IMR-90 (cell line): ENCODE measurements around the gene CTSF. TPM values are rescaled to one million over a fixed set of nuclear protein-coding genes. Genes with fewer than 3 reads are reported as not detected.

ENCODE experiments used
- ATAC-seq: fragments of 200-7000 bp; cut with Tn5 transposase; 2 replicates; pipeline ENCODE4 v1.9.1; 2020; ENCODE audit warnings: low read depth, mild to moderate bottlenecking, moderate library complexity
- BruUV-seq: library from RNA; stranded (reverse); fragments of 400-500 nt; replicated peaks from 2 replicates; lab custom pipeline; 2021; lab: Mats Ljungman, UMichigan
- CTCF ChIA-PET: fragments of 300-600 bp; formaldehyde crosslinking; extraction: SDS; loops from one replicate; lab custom pipeline; 2021; ENCODE audit warnings: antibody characterized with exemption; lab: Yijun Ruan, JAX
- POLR2A ChIA-PET: fragments of 300-600 bp; sonication (Branson Sonifier 250); formaldehyde crosslinking; loops from one replicate; lab custom pipeline; 2022; ENCODE audit warnings: antibody characterized with exemption; ENCODE audit not compliant: unreplicated experiment; lab: Charles Lee
- DNase-seq: peaks from one replicate; pipeline ENCODE4 v3.0.0; 2013
- H2AFZ ChIP-seq: replicated peaks from 2 replicates; pipeline ENCODE3; 2013; ENCODE audit warnings: low read length, mild to moderate bottlenecking; ENCODE audit not compliant: poor library complexity
- H2AK5ac ChIP-seq: 2 replicates; pipeline ENCODE4 v1.6.1; 2013; ENCODE audit warnings: low read depth, low read length, inconsistent platforms
- H2AK9ac ChIP-seq: replicated peaks from 2 replicates; pipeline ENCODE3; 2013; ENCODE audit warnings: mild to moderate bottlenecking, low read depth, low read length, moderate library complexity; ENCODE audit not compliant: poor library complexity
- H2BK120ac ChIP-seq: 2 replicates; pipeline ENCODE4 v1.6.1; 2013; ENCODE audit warnings: low read depth, low read length, inconsistent platforms
- H2BK15ac ChIP-seq: 3 replicates; pipeline ENCODE4 v1.6.1; 2013; ENCODE audit warnings: low read depth, low read length, inconsistent platforms
- H2BK20ac ChIP-seq: 2 replicates; pipeline ENCODE4 v1.6.1; 2013; ENCODE audit warnings: low read depth, mild to moderate bottlenecking, inconsistent platforms, low read length, moderate library complexity
- H2BK5ac ChIP-seq: 2 replicates; pipeline ENCODE4 v1.6.1; 2013; ENCODE audit warnings: mild to moderate bottlenecking, low read depth, low read length, inconsistent platforms; ENCODE audit not compliant: poor library complexity, severe bottlenecking
- H3K14ac ChIP-seq: replicated peaks from 2 replicates; pipeline ENCODE4 v1.6.1; 2013; ENCODE audit warnings: low read depth, low read length, inconsistent platforms
- H3K18ac ChIP-seq: 2 replicates; pipeline ENCODE4 v1.6.1; 2013; ENCODE audit warnings: low read depth, low read length, control low read depth
- H3K23ac ChIP-seq: 2 replicates; pipeline ENCODE4 v1.6.1; 2013; ENCODE audit warnings: low read depth, low read length, inconsistent platforms
- H3K27ac ChIP-seq: 2 replicates; pipeline ENCODE4 v1.5.1; 2013; ENCODE audit warnings: mild to moderate bottlenecking, control low read depth, low read length; ENCODE audit not compliant: insufficient read depth
- H3K27me3 ChIP-seq: 2 replicates; pipeline ENCODE4 v1.6.1; 2013; ENCODE audit warnings: low read length; ENCODE audit not compliant: control insufficient read depth, insufficient read depth
- H3K36me3 ChIP-seq: 2 replicates; pipeline ENCODE4 v1.6.1; 2013; ENCODE audit warnings: low read length, mixed read lengths; ENCODE audit not compliant: control insufficient read depth, insufficient read depth
- H3K4ac ChIP-seq: 2 replicates; pipeline ENCODE4 v1.6.1; 2013; ENCODE audit warnings: low read depth, low read length, inconsistent platforms
- H3K4me1 ChIP-seq: 2 replicates; pipeline ENCODE4 v1.6.1; 2013; ENCODE audit warnings: low read length, mixed read lengths; ENCODE audit not compliant: control insufficient read depth, insufficient read depth
- H3K4me2 ChIP-seq: 2 replicates; pipeline ENCODE4 v1.6.1; 2013; ENCODE audit warnings: low read depth, mild to moderate bottlenecking, control low read depth, low read length, moderate library complexity
- H3K4me3 ChIP-seq: 2 replicates; pipeline ENCODE4 v1.5.1; 2013; ENCODE audit warnings: low read depth, mild to moderate bottlenecking, control low read depth, low read length, moderate library complexity; ENCODE audit not compliant: insufficient read depth
- H3K56ac ChIP-seq: 2 replicates; pipeline ENCODE4 v1.6.1; 2013; ENCODE audit warnings: low read length, inconsistent platforms; ENCODE audit not compliant: insufficient read depth; ENCODE audit errors: extremely low read depth
- H3K79me1 ChIP-seq, 2 experiments: 2 replicates each; pipeline ENCODE4 v1.6.1; 2013; ENCODE audit warnings: low read length in 2 of 2, inconsistent platforms in 1 of 2, low read depth in 1 of 2
- H3K9ac ChIP-seq: 2 replicates; pipeline ENCODE4 v1.6.1; 2013; ENCODE audit warnings: low read depth, low read length, control low read depth
- H3K9me1 ChIP-seq: 2 replicates; pipeline ENCODE4 v1.6.1; 2013; ENCODE audit warnings: low read length, inconsistent platforms; ENCODE audit not compliant: insufficient read depth
- H3K9me3 ChIP-seq: 2 replicates; pipeline ENCODE4 v1.6.1; 2013; ENCODE audit warnings: low read length; ENCODE audit not compliant: control insufficient read depth, insufficient read depth
- H4K20me1 ChIP-seq: 2 replicates; pipeline ENCODE4 v1.6.1; 2013; ENCODE audit warnings: low read length, inconsistent platforms; ENCODE audit not compliant: insufficient read depth
- H4K5ac ChIP-seq: 2 replicates; pipeline ENCODE4 v1.6.1; 2013; ENCODE audit warnings: mild to moderate bottlenecking, low read depth, low read length, control low read depth
- H4K8ac ChIP-seq, 2 experiments: 2 replicates each; pipeline ENCODE4 v1.6.1; 2013; ENCODE audit warnings: low read depth in 2 of 2, low read length in 2 of 2, control low read depth in 1 of 2, inconsistent platforms in 1 of 2
- H4K91ac ChIP-seq: 2 replicates; pipeline ENCODE4 v1.6.1; 2013; ENCODE audit warnings: low read depth, low read length, inconsistent platforms; ENCODE audit not compliant: insufficient read depth
- CEBPB ChIP-seq: IDR thresholded peaks from 2 replicates; pipeline ENCODE4 v1.6.1; 2012; ENCODE audit warnings: low read depth, low read length, improper control_type of control experiment
- CTCF ChIP-seq: conservative IDR thresholded peaks from 2 replicates; pipeline ENCODE4 v1.5.1; 2012; ENCODE audit warnings: mild to moderate bottlenecking, low read depth, low read length, improper control_type of control experiment
- ELK1 ChIP-seq: fragments of 150-350 bp; IDR thresholded peaks from 2 replicates; pipeline ENCODE4 v1.6.1; 2016; ENCODE audit warnings: low read depth, mild to moderate bottlenecking, low read length, moderate library complexity, borderline replicate concordance
- FOS ChIP-seq: fragments of 150-350 bp; IDR thresholded peaks from 2 replicates; pipeline ENCODE4 v1.6.1; 2016; ENCODE audit warnings: low read depth, low read length
- MAZ ChIP-seq: IDR thresholded peaks from 2 replicates; pipeline ENCODE4 v1.6.1; 2012; ENCODE audit warnings: low read depth, mild to moderate bottlenecking, low read length, improper control_type of control experiment, moderate library complexity, borderline replicate concordance
- MXI1 ChIP-seq: IDR thresholded peaks from 2 replicates; pipeline ENCODE4 v1.6.1; 2012; ENCODE audit warnings: low read depth, mild to moderate bottlenecking, low read length, moderate library complexity, borderline replicate concordance
- NFE2L2 ChIP-seq: fragments of 150-350 bp; IDR thresholded peaks from 2 replicates; pipeline ENCODE4 v1.6.1; 2016; ENCODE audit warnings: low read depth, mild to moderate bottlenecking, low read length
- POLR2A ChIP-seq: IDR thresholded peaks from 2 replicates; pipeline ENCODE4 v1.6.1; 2012; ENCODE audit warnings: mild to moderate bottlenecking, low read depth, low read length
- RAD21 ChIP-seq: IDR thresholded peaks from 2 replicates; pipeline ENCODE4 v1.6.1; 2012; ENCODE audit warnings: low read length, improper control_type of control experiment
- RFX5 ChIP-seq: IDR thresholded peaks from 2 replicates; pipeline ENCODE4 v1.8.0; 2012; ENCODE audit warnings: low read depth, mild to moderate bottlenecking, low read length, moderate library complexity
- USF2 ChIP-seq: fragments of 150-350 bp; IDR thresholded peaks from 2 replicates; pipeline ENCODE4 v1.6.1; 2017; ENCODE audit warnings: mild to moderate bottlenecking, antibody characterized with exemption, low read length, low read depth
- WGBS, 2 experiments: methylation state at CpG; one replicate each; pipeline versions ENCODE4 v1.1.5 to v1.1.7; 2013; ENCODE audit warnings: missing lambda C conversion rate in 2 of 2; ENCODE audit not compliant: insufficient read length in 1 of 2; ENCODE audit errors: extremely low coverage in 2 of 2; 5-methylcytosine and 5-hydroxymethylcytosine counted together
- dilution Hi-C: fragments of 300-500 bp; cut with HindIII; formaldehyde crosslinking; loops from one replicate; pipeline ENCODE4 v1.14.3; 2018; ENCODE audit warnings: low sequenced_read_pairs; ENCODE audit not compliant: unreplicated experiment
- in situ Hi-C: fragments of 300-500 bp; cut with MboI; formaldehyde crosslinking; loops from 3 replicates; pipeline ENCODE4 v1.14.3; 2019; ENCODE audit warnings: low sequenced_read_pairs, inconsistent platforms, mixed read lengths
- intact Hi-C: fragments of 100-400 bp; cut with micrococcal nuclease; formaldehyde crosslinking; loops from 2 replicates; pipeline ENCODE4 v1.10.0; 2022
- polyA plus RNA-seq, 3 experiments: library from polyadenylated mRNA; depleted of rRNA; stranded (reverse); fragments of >200 nt; gene quantifications; 2 replicates each; pipeline ENCODE4 v1.2.3, GENCODE V29; 2012; ENCODE audit warnings: low replicate concordance in 1 of 3
- total RNA-seq: library from RNA; depleted of rRNA; stranded (reverse); fragments of >200 nt; gene quantifications from 2 replicates; pipeline ENCODE4 v1.2.3, GENCODE V29; 2012

CTSF gene
- total and polyA plus RNA-seq, 2 of the 4 experiments (the other 2 are of a cell fraction) = 4.1 to 16.0 TPM

GRCh38 chr11:66586136-66586535 lies 17.7 kb upstream of the CTSF start:
- H2AK5ac ChIP-seq = no peak overlapping the region
- no peaks in the 10 kb centered on the region for H3K36me3 ChIP-seq
- in situ Hi-C loops = no loop called here
- H3K14ac ChIP-seq = no peak overlapping the region
- no peak overlapping the region for H2BK120ac ChIP-seq
- dilution Hi-C loops = no loop called here
- ChIA-PET POLR2A (no interaction called here), CTCF (no interaction called here)
- H3K9me3 ChIP-seq = 0 out of 2 replicates have a peak, but pooled peaks cover 2% of the 10 kb centered on the region
- H3K4me1 ChIP-seq = no peaks in the 10 kb centered on the region
- H3K4ac ChIP-seq = no peak overlapping the region
- H2AK9ac ChIP-seq = no peak overlapping the region
- intact Hi-C loops = no loop called here
- H3K79me1 ChIP-seq = no peaks in the 10 kb centered on the region
- H3K27me3 ChIP-seq = peaks cover 4% of the 10 kb centered on the region; the same call in 1 of the 2 replicates
- H3K9ac ChIP-seq = no peak overlapping the region
- H3K56ac ChIP-seq = no peak overlapping the region
- TF ChIP-seq USF2 (no peak), RAD21 (no peak), ELK1 (no peak), POLR2A (no peak), MXI1 (no peak), RFX5 (no peak), CEBPB (no peak), FOS (no peak), NFE2L2 (no peak), MAZ (no peak), CTCF (no peak)
- no peak overlapping the region for H4K5ac ChIP-seq
- WGBS, 2 experiments = 33% methylated on average over 1 of the region's 2 CpGs; no CpG with 5 or more reads in 1 of the 2 experiments
- no peak overlapping the region for H3K4me3 ChIP-seq
- no peak for DNase-seq
- no peak overlapping the region for H4K91ac ChIP-seq
- no peak overlapping the region for H2BK20ac ChIP-seq
- H2BK5ac ChIP-seq = no peak overlapping the region
- no peaks in the 10 kb centered on the region for H4K20me1 ChIP-seq
- no peak overlapping the region for H3K18ac ChIP-seq
- no peak overlapping the region for H3K23ac ChIP-seq
- no peak overlapping the region for H3K4me2 ChIP-seq
- ATAC-seq = no peak
- BruUV-seq = no TSS peak
- H2BK15ac ChIP-seq = no peak overlapping the region
- H3K9me1 ChIP-seq = no peaks in the 10 kb centered on the region
- H4K8ac ChIP-seq = no peak overlapping the region
- H3K27ac ChIP-seq = no peak overlapping the region
- no peak overlapping the region for H2AFZ ChIP-seq
